K562 (cell line): ENCODE data around the gene MAD1L1. TPM values are rescaled to one million over a fixed set of nuclear protein-coding genes. Genes with fewer than 3 reads are reported as not detected.

Experiments
- ARHGAP35 ChIP-seq: fragments of 450-650 bp; IDR thresholded peaks from 2 replicates; pipeline ENCODE4 v1.6.1; 2018; ENCODE audit not compliant: partially characterized antibody
- ARNT ChIP-seq, 2 experiments: fragments of 450-650 bp; IDR thresholded peaks; 2 replicates each; pipeline ENCODE4 v1.6.1; 2016; ENCODE audit warnings: mild to moderate bottlenecking in 1 of 2
- BRD4 ChIP-seq: fragments of 200-600 bp; sonication (generic); IDR thresholded peaks from 2 replicates; pipeline ENCODE4 v1.6.1; 2017; ENCODE audit warnings: inconsistent platforms
- DMBX1 ChIP-seq: fragments of 250-450 bp; sonication (Bioruptor Pico); IDR thresholded peaks from 2 replicates; pipeline ENCODE4 v1.8.0; 2022; ENCODE audit warnings: inconsistent platforms, mild to moderate bottlenecking, moderate library complexity, borderline replicate concordance
- ETV1 ChIP-seq: fragments of 450-650 bp; conservative IDR thresholded peaks from 2 replicates; pipeline ENCODE4 v1.6.1; 2016; ENCODE audit warnings: missing genetic modification characterization, control low read depth, low read depth, missing compliant biosample characterization
- EWSR1 ChIP-seq: fragments of 450-650 bp; IDR thresholded peaks from 2 replicates; pipeline ENCODE4 v1.6.1; 2018; ENCODE audit warnings: borderline replicate concordance, mild to moderate bottlenecking, low read depth, moderate library complexity; ENCODE audit not compliant: partially characterized antibody
- HNRNPUL1 ChIP-seq: fragments of 200-400 bp; formaldehyde crosslinking; IDR thresholded peaks from 2 replicates; pipeline ENCODE4 v1.6.1; 2017; ENCODE audit warnings: low read length
- KAT2B ChIP-seq: IDR thresholded peaks from one replicate; pipeline ENCODE4 v1.6.1; 2012; ENCODE audit warnings: low read depth, mild to moderate bottlenecking, control low read depth, inconsistent platforms, low read length, moderate library complexity
- KAT7 ChIP-seq: sonication (generic); formaldehyde crosslinking; IDR thresholded peaks from 2 replicates; pipeline ENCODE4 v1.8.0; 2022; ENCODE audit warnings: missing genetic modification reagents, mild to moderate bottlenecking, borderline replicate concordance
- KDM4B ChIP-seq, 2 experiments: fragments of 450-650 bp in 1 of 2; sonication (generic) in 1 of 2; IDR thresholded peaks; 2 replicates each; pipeline ENCODE4 v1.6.1; 2016 to 2017; ENCODE audit warnings: borderline replicate concordance in 2 of 2, antibody characterized with exemption in 1 of 2, low read depth in 1 of 2, mild to moderate bottlenecking in 1 of 2
- MAFG ChIP-seq: fragments of 450-650 bp; conservative IDR thresholded peaks from 2 replicates; pipeline ENCODE4 v1.6.1; 2016; ENCODE audit warnings: missing genetic modification characterization, missing compliant biosample characterization
- NEUROD1 ChIP-seq: fragments of 150-350 bp; IDR thresholded peaks from 2 replicates; pipeline ENCODE4 v1.6.1; 2014; ENCODE audit warnings: borderline replicate concordance, low read length, low read depth; ENCODE audit not compliant: partially characterized antibody
- NFRKB ChIP-seq: fragments of 450-650 bp; IDR thresholded peaks from 2 replicates; pipeline ENCODE4 v1.6.1; 2016; ENCODE audit warnings: low read depth
- PRPF4 ChIP-seq: fragments of 200-400 bp; formaldehyde crosslinking; IDR thresholded peaks from one replicate; pipeline ENCODE4 v1.6.1; 2017; ENCODE audit warnings: low read length, low read depth, mild to moderate bottlenecking; ENCODE audit not compliant: insufficient read depth, poor library complexity, severe bottlenecking
- RBM15 ChIP-seq: fragments of 200-400 bp; formaldehyde crosslinking; IDR thresholded peaks from 2 replicates; pipeline ENCODE4 v1.6.1; 2018; ENCODE audit warnings: mild to moderate bottlenecking, low read length, moderate library complexity; ENCODE audit not compliant: insufficient read depth
- SP2 ChIP-seq: IDR thresholded peaks from 2 replicates; pipeline ENCODE4 v1.6.1; 2011; ENCODE audit warnings: mild to moderate bottlenecking, low read depth, low read length, moderate library complexity; ENCODE audit not compliant: poor library complexity, severe bottlenecking; ENCODE audit errors: extremely low read depth
- TCF15 ChIP-seq: fragments of 250-450 bp; sonication (Bioruptor Pico); IDR thresholded peaks from 2 replicates; pipeline ENCODE4 v1.8.0; 2022; ENCODE audit warnings: moderate library complexity, mild to moderate bottlenecking, inconsistent platforms
- ZBTB12 ChIP-seq: fragments of 250-450 bp; sonication (Bioruptor Pico); IDR thresholded peaks from 2 replicates; pipeline ENCODE4 v1.4.0; 2020
- ZFP36 ChIP-seq: fragments of 150-350 bp; IDR thresholded peaks from 2 replicates; pipeline ENCODE4 v1.6.1; 2018; ENCODE audit warnings: low read length, low read depth; ENCODE audit not compliant: partially characterized antibody
- ZHX1 ChIP-seq: fragments of 150-350 bp; conservative IDR thresholded peaks from 2 replicates; pipeline ENCODE4 v1.6.1; 2014; ENCODE audit warnings: low read length
- ZNF140 ChIP-seq: fragments of 250-450 bp; sonication (Bioruptor Pico); IDR thresholded peaks from 2 replicates; pipeline ENCODE4 v1.8.0; 2021; ENCODE audit warnings: moderate library complexity, mild to moderate bottlenecking, inconsistent platforms
- ZNF316 ChIP-seq: fragments of 450-650 bp; IDR thresholded peaks from 2 replicates; pipeline ENCODE4 v1.6.1; 2016
- ZNF408 ChIP-seq: fragments of 250-450 bp; sonication (Bioruptor Pico); IDR thresholded peaks from 2 replicates; pipeline ENCODE4 v1.4.0; 2020; ENCODE audit warnings: low read depth, mild to moderate bottlenecking, moderate library complexity
- ZNF766 ChIP-seq: fragments of 200-800 bp; sonication (Bioruptor generic); conservative IDR thresholded peaks from 2 replicates; pipeline ENCODE4 v1.6.1; 2016; ENCODE audit warnings: missing genetic modification characterization, missing compliant biosample characterization
- polyA plus RNA-seq, 8 experiments: library from polyadenylated mRNA; depleted of rRNA in 4 of 8; stranded (reverse) in 5 of 8; unstranded in 3 of 8; fragments of >200 nt; fragmentation: Nextera tagmentation in 2 of 8; fragmentation: Illumina TruSeq in 1 of 8; extraction: Ambion mirVana in 2 of 8; extraction: Trizol in 1 of 8; gene quantifications; 2 replicates each; pipeline versions ENCODE4 v1.2.1 to v1.2.3, GENCODE V29; 2011 to 2014; ENCODE audit warnings: inconsistent platforms in 1 of 8, missing spikeins in 1 of 8
- total RNA-seq, 7 experiments: library from RNA; depleted of rRNA in 6 of 7; stranded (reverse); fragments of >200 nt in 6 of 7; fragmentation: Illumina TruSeq in 2 of 7; extraction: Trizol in 2 of 7; gene quantifications; 2 replicates each; pipeline versions ENCODE4 v1.2.1 to v1.2.3, GENCODE V29; 2011 to 2021; ENCODE audit warnings: low replicate concordance in 1 of 7

The MAD1L1 gene
- total and polyA plus RNA-seq, 9 of the 15 experiments (the other 6 are each of a cell fraction or from before 2014, with no cell fraction given) = 1.7 to 89.7 (median 18.0) TPM

GRCh38 chr7:2104107-2104710 is 128.5 kb downstream of the MAD1L1 start (continued):
- no peak for TF ChIP-seq ZNF140 (CRISPR knock-in tag)
- no peak for TF ChIP-seq NFRKB
- TF ChIP-seq PRPF4 = no peak
- peak; percentile 87 for TF ChIP-seq NEUROD1
- no peak; the same call in 1 of the 2 replicates for TF ChIP-seq MAFG (tag)
- no peak for TF ChIP-seq KDM4B (IDR thresholded peaks at IDR 0.05; ENCODE audit: borderline replicate concordance in 2 of 2, low read depth in 1 of 2)
- TF ChIP-seq ZNF766 (CRISPR knock-in tag) = peak; percentile 49; the same call in 1 of the 2 replicates
- TF ChIP-seq ZBTB12 = peak; percentile 71
- 0 out of 2 replicates have a peak, but pooled peaks have one; percentile 75 for TF ChIP-seq KAT7 (CRISPR knock-in tag)
- no peak for TF ChIP-seq ARHGAP35
- no peak for TF ChIP-seq ZNF316
- TF ChIP-seq ZNF408 (CRISPR knock-in tag) = no peak
- TF ChIP-seq HNRNPUL1 = no peak
- TF ChIP-seq ZHX1 = no peak
- peak; percentile 55 for TF ChIP-seq ETV1 (tag)
- TF ChIP-seq BRD4 = no peak
- TF ChIP-seq TCF15 (CRISPR knock-in tag) = peak; percentile 68; the same call in 1 of the 2 replicates
- peak; percentile 46 for TF ChIP-seq ZFP36
- no peak for TF ChIP-seq EWSR1
- no peak for TF ChIP-seq KAT2B
- TF ChIP-seq ARNT (IDR thresholded peaks at IDR 0.05) = 0 out of 4 replicates have a peak, but pooled peaks of 1 of the 2 experiments have one; percentile 48
- peak; percentile 83; the same call in 1 of the 2 replicates for TF ChIP-seq DMBX1
- no peak for TF ChIP-seq RBM15
- TF ChIP-seq SP2 = no peak
